ENCODE results near the gene IL3. TPM values are rescaled to one million over a fixed set of nuclear protein-coding genes. Genes with fewer than 3 reads are reported as not detected.
A peak's percentile ranks its signal among the peaks of the same experiment; 100 is the strongest.

Gene IL3
- total RNA-seq, 2 experiments from 2014 or later = 0.25 to 0.98 TPM

DNA sequence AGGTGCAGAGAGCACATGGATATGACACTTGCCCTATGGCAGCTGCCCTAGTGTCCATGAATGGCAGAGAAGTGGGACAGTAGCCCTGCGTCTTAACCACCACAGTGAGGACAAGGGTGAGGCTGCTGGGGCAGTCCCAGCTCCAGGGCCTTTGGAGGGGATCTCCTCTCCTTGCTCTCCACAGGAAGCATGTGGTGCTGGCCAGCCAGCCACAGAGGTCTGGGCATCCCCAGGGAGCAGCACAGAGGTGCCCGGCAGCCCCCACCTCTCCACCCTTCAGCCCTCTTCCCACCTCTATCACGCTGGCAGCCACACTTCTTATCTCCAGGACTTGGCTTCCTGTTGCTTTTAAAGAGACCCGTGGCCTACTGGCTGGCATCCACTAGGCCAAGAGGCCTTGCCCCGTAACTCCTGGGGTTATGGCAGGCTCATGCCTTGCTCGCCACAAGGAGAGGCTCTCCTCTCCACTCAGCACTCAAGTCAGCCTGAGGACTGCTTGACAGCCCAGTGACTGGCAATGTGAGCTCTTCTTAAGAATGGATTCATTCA is 35.0 kb downstream of the IL3 start:
- H3K4me1 Mint-ChIP-seq (ENCODE audit: low read depth) = peaks cover 63% of the 10 kb centered on the region
- intact Hi-C loops (cut with micrococcal nuclease) = no loop called here
- ATAC-seq (no peak), DNase-seq (no peak)
- POLR2A ChIA-PET = interaction anchor here (0.7 to 1.0 kb wide), 3 partner anchors 8 to 10 kb away, joined by 3 to 4 read pairs (median 4); no protein-coding TSS in a partner anchor
- H3K4me3 Mint-ChIP-seq = no peak overlapping the region
- no peaks in the 10 kb centered on the region for H3K27me3 Mint-ChIP-seq
- TF ChIP-seq, protein P1, sequence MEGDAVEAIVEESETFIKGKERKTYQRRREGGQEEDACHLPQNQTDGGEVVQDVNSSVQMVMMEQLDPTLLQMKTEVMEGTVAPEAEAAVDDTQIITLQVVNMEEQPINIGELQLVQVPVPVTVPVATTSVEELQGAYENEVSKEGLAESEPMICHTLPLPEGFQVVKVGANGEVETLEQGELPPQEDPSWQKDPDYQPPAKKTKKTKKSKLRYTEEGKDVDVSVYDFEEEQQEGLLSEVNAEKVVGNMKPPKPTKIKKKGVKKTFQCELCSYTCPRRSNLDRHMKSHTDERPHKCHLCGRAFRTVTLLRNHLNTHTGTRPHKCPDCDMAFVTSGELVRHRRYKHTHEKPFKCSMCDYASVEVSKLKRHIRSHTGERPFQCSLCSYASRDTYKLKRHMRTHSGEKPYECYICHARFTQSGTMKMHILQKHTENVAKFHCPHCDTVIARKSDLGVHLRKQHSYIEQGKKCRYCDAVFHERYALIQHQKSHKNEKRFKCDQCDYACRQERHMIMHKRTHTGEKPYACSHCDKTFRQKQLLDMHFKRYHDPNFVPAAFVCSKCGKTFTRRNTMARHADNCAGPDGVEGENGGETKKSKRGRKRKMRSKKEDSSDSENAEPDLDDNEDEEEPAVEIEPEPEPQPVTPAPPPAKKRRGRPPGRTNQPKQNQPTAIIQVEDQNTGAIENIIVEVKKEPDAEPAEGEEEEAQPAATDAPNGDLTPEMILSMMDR (IDR thresholded peaks at IDR 0.05) = no peak
- peaks cover 8% of the 10 kb centered on the region for H3K36me3 Mint-ChIP-seq (ENCODE audit: low read depth)
- H3K27ac Mint-ChIP-seq = peak overlapping the region; percentile 67
- no peaks in the 10 kb centered on the region for H3K9me3 Mint-ChIP-seq
- CTCF ChIA-PET = interaction anchor here (0.9 to 2.2 kb wide), 4 partner anchors 13 to 143 kb away, joined by 4 to 8 read pairs (median 4); no protein-coding TSS in a partner anchor

DNA sequence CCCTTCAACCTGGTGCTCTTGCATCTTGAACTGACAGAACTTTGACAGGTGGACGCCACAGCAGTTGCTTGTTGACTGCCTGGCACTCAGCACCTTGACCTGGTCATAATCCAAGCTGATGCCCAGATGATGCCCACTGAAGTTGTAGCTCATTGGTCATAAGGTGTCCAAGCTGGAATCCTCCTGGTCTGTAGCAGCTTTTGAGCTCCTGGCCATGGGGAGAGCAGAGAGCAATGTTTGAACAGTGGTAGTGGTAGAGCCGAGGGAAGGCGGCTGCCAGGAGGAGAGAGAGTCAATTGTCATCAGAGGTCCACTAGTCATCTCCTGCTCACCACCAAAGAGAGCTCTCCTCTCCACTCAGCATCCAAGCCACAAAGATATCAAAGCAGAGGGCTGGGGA is 36.4 kb downstream of the IL3 start:
- H3K36me3 Mint-ChIP-seq (ENCODE audit: low read depth) = peaks cover 8% of the 10 kb centered on the region
- DNase-seq (no peak), ATAC-seq (no peak)
- intact Hi-C loops (cut with micrococcal nuclease) = no loop called here
- ChIA-PET CTCF (interaction anchor here (0.8 to 2.2 kb wide), 4 partner anchors 9 to 141 kb away, joined by 3 to 4 read pairs (median 4); no protein-coding TSS in a partner anchor), POLR2A (interaction anchor here (0.6 to 1.0 kb wide), 2 partner anchors 12 to 536 kb away, joined by 3 to 4 read pairs; no protein-coding TSS in a partner anchor)
- TF ChIP-seq, protein P1 (IDR thresholded peaks at IDR 0.05) = no peak
- no peaks in the 10 kb centered on the region for H3K9me3 Mint-ChIP-seq
- peaks cover 73% of the 10 kb centered on the region for H3K4me1 Mint-ChIP-seq (ENCODE audit: low read depth)
- no peak overlapping the region for H3K4me3 Mint-ChIP-seq
- peak overlapping the region; percentile 64 for H3K27ac Mint-ChIP-seq
- no peaks in the 10 kb centered on the region for H3K27me3 Mint-ChIP-seq

DNA sequence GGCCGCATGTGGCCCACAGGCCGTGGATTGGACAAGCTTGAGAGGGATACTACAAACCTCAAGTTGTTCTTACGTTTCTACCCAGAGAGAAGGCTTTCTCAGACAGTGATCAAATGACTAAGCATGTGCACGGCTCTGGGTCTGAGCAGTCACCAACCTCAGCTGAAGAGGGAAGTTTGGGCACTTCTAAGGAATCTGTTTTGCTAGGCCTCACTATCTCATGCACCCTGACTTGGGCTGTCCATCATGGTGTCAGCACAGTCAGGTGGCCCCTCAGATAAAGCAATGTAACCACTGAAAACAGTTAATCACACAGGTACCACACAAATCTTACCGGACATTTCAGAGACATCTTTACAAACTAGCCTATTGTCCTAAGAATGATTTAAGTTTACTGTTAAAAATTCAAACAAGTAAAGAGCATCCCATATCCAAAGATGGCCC is 37.7 kb downstream of the IL3 start:
- TF ChIP-seq, protein P1 (IDR thresholded peaks at IDR 0.05) = no peak
- DNase-seq = peak; percentile 49
- POLR2A ChIA-PET = interaction anchor here (0.7 to 3.6 kb wide), 9 partner anchors 9 to 312 kb away, joined by 3 to 13 read pairs (median 3); partner anchors contain the start of gene CSF2
- intact Hi-C loops (cut with micrococcal nuclease) = loop anchor here (2.0 kb wide), 1 partner anchor 23 kb away; no protein-coding TSS in a partner anchor
- CTCF ChIA-PET = interaction anchor here (0.6 to 1.6 kb wide), 5 partner anchors 13 to 35 kb away, joined by 3 to 4 read pairs (median 3); no protein-coding TSS in a partner anchor
- Mint-ChIP-seq H3K36me3 (ENCODE audit: low read depth) (peaks cover 8% of the 10 kb centered on the region), H3K4me3 (peak overlapping the region; percentile 48), H3K27me3 (no peaks in the 10 kb centered on the region), H3K9me3 (no peaks in the 10 kb centered on the region), H3K4me1 (ENCODE audit: low read depth) (peaks cover 85% of the 10 kb centered on the region), H3K27ac (peak overlapping the region; percentile 90)
- ATAC-seq = no peak

DNA sequence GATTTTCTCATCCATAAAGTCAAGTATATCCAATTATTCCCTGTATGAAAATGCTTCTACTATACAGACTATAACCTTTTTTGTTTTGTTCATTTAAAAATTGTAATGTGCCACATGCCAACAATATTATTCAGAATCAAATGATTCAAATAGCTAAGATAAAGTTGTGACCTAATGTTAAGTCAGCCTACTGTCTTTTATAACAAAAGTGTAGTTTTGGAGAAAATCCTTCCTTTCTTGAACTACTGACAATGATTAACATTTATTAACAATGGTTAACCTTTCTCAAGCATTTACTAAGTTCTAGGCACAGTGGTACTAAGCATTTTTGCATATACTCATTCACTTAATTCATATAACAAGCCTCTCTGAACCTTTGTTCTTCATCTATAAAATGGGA is 38.2 kb downstream of the IL3 start:
- Mint-ChIP-seq H3K27me3 (no peaks in the 10 kb centered on the region), H3K9me3 (no peaks in the 10 kb centered on the region), H3K4me3 (peak overlapping the region; percentile 48), H3K4me1 (ENCODE audit: low read depth) (peaks cover 87% of the 10 kb centered on the region), H3K27ac (peak overlapping the region; percentile 90), H3K36me3 (ENCODE audit: low read depth) (peaks cover 8% of the 10 kb centered on the region)
- TF ChIP-seq, protein P1 (IDR thresholded peaks at IDR 0.05) = no peak
- no peak for ATAC-seq
- intact Hi-C loops (cut with micrococcal nuclease) = loop anchor here (2.0 kb wide), 1 partner anchor 24 kb away; no protein-coding TSS in a partner anchor
- CTCF ChIA-PET = interaction anchor here (1.2 kb wide), 1 partner anchor 12 kb away, joined by 3 read pairs; no protein-coding TSS in a partner anchor
- no peak for DNase-seq
- POLR2A ChIA-PET = interaction anchor here (0.8 to 3.6 kb wide), 7 partner anchors 9 to 312 kb away, joined by 3 to 13 read pairs (median 4); no protein-coding TSS in a partner anchor

Data from activated CD8-positive, alpha-beta T cell treated with anti-CD3 and anti-CD28 coated beads for 36 hours (primary cell).